Skeletal muscle satellite cell (primary cell): ENCODE results near the gene PHOX2A.

Experiments
- H3K27me3 ChIP-seq: 2 replicates; pipeline ENCODE4 v1.7.0; 2013; ENCODE audit warnings: low read length; ENCODE audit not compliant: control insufficient read depth, insufficient read depth
- H3K36me3 ChIP-seq: 2 replicates; pipeline ENCODE4 v1.7.0; 2013; ENCODE audit warnings: mild to moderate bottlenecking, control low read depth, low read length; ENCODE audit not compliant: insufficient read depth
- H3K4me1 ChIP-seq: 2 replicates; pipeline ENCODE4 v1.7.0; 2013; ENCODE audit warnings: low read length; ENCODE audit not compliant: control insufficient read depth, insufficient read depth
- H3K4me2 ChIP-seq: 2 replicates; pipeline ENCODE4 v1.7.0; 2013; ENCODE audit warnings: mild to moderate bottlenecking, low read length
- H3K4me3 ChIP-seq: 2 replicates; pipeline ENCODE4 v1.7.0; 2013; ENCODE audit warnings: low read length
- H3K9ac ChIP-seq: 2 replicates; pipeline ENCODE4 v1.7.0; 2013; ENCODE audit warnings: mild to moderate bottlenecking, low read depth, low read length, moderate library complexity
- H3K9me3 ChIP-seq: replicated peaks from 2 replicates; pipeline ENCODE4 v1.7.0; 2013; ENCODE audit warnings: mild to moderate bottlenecking, control low read depth, low read length

PHOX2A gene

GRCh38 chr11:72231396-72232259 is 12.3 kb downstream of the PHOX2A start:
- no peak overlapping the region for H3K4me3 ChIP-seq
- H3K9me3 ChIP-seq: no peaks in the 10 kb centered on the region
- no peak overlapping the region for H3K4me2 ChIP-seq
- H3K4me1 ChIP-seq: peaks cover 16% of the 10 kb centered on the region
- no peaks in the 10 kb centered on the region for H3K27me3 ChIP-seq
- peaks cover 96% of the 10 kb centered on the region for H3K36me3 ChIP-seq
- no peak overlapping the region for H3K9ac ChIP-seq

GRCh38 chr11:72230764-72231365 is 13.1 kb downstream of the PHOX2A start:
- Histone ChIP-seq H3K27me3 (no peaks in the 10 kb centered on the region), H3K4me2 (no peak overlapping the region), H3K36me3 (peaks cover 89% of the 10 kb centered on the region), H3K4me3 (no peak overlapping the region), H3K9ac (no peak overlapping the region), H3K4me1 (peaks cover 20% of the 10 kb centered on the region), H3K9me3 (no peaks in the 10 kb centered on the region)

GRCh38 chr11:72229925-72230763 is 13.8 kb downstream of the PHOX2A start:
- Histone ChIP-seq H3K27me3 (no peaks in the 10 kb centered on the region), H3K36me3 (peaks cover 84% of the 10 kb centered on the region), H3K4me1 (peaks cover 25% of the 10 kb centered on the region), H3K9me3 (no peaks in the 10 kb centered on the region), H3K4me3 (no peak overlapping the region), H3K4me2 (no peak overlapping the region), H3K9ac (no peak overlapping the region)

GRCh38 chr11:72229336-72229924 is 14.5 kb downstream of the PHOX2A start:
- Histone ChIP-seq H3K9me3 (no peaks in the 10 kb centered on the region), H3K27me3 (no peaks in the 10 kb centered on the region), H3K36me3 (peaks cover 76% of the 10 kb centered on the region), H3K9ac (no peak overlapping the region), H3K4me2 (no peak overlapping the region), H3K4me1 (peaks cover 25% of the 10 kb centered on the region), H3K4me3 (no peak overlapping the region)

GRCh38 chr11:72228844-72229231 is 15.1 kb downstream of the PHOX2A start:
- Histone ChIP-seq H3K9ac (no peak overlapping the region), H3K9me3 (no peaks in the 10 kb centered on the region), H3K36me3 (peaks cover 71% of the 10 kb centered on the region), H3K4me3 (no peak overlapping the region), H3K4me1 (peaks cover 25% of the 10 kb centered on the region), H3K27me3 (no peaks in the 10 kb centered on the region), H3K4me2 (no peak overlapping the region)

- Histone ChIP-seq H3K4me1 (peaks cover 25% of the 10 kb centered on the region), H3K9ac (no peak overlapping the region), H3K36me3 (peaks cover 65% of the 10 kb centered on the region)
Measured at GRCh38 chr11:72228229-72228843, 15.6 kb downstream of the PHOX2A start.

GRCh38 chr11:72227316-72228228 is 16.4 kb downstream of the PHOX2A start:
- H3K27me3 ChIP-seq: no peaks in the 10 kb centered on the region
- peak overlapping the region; percentile 19 for H3K4me2 ChIP-seq
- no peak overlapping the region for H3K4me3 ChIP-seq
- no peak overlapping the region for H3K9ac ChIP-seq
- peaks cover 30% of the 10 kb centered on the region for H3K4me1 ChIP-seq
- peaks cover 58% of the 10 kb centered on the region for H3K36me3 ChIP-seq
- no peaks in the 10 kb centered on the region for H3K9me3 ChIP-seq

More at GRCh38 chr11:72228229-72228843, 15.6 kb downstream of the PHOX2A start:
- H3K27me3 ChIP-seq: no peaks in the 10 kb centered on the region
- peak overlapping the region; percentile 19 for H3K4me2 ChIP-seq
- H3K9me3 ChIP-seq: no peaks in the 10 kb centered on the region
- no peak overlapping the region for H3K4me3 ChIP-seq

- Histone ChIP-seq H3K4me1 (peaks cover 33% of the 10 kb centered on the region), H3K4me2 (no peak overlapping the region), H3K36me3 (peaks cover 49% of the 10 kb centered on the region), H3K9ac (no peak overlapping the region), H3K27me3 (no peaks in the 10 kb centered on the region), H3K9me3 (no peaks in the 10 kb centered on the region), H3K4me3 (no peak overlapping the region)
Measured at GRCh38 chr11:72226701-72227100, 17.3 kb downstream of the PHOX2A start.

GRCh38 chr11:72225411-72225951 is 18.5 kb downstream of the PHOX2A start:
- Histone ChIP-seq H3K4me1 (peaks cover 33% of the 10 kb centered on the region), H3K27me3 (no peaks in the 10 kb centered on the region), H3K36me3 (peaks cover 37% of the 10 kb centered on the region), H3K4me2 (peak overlapping the region; percentile 95), H3K9ac (peak overlapping the region; percentile 94), H3K9me3 (no peaks in the 10 kb centered on the region), H3K4me3 (peak overlapping the region; percentile 84)
